ENCODE measurements around the gene MERTK. TPM values are rescaled to one million over a fixed set of nuclear protein-coding genes. Genes with fewer than 3 reads are reported as not detected.
"Not testable (repeated sequence)": the region's sequence is repeated elsewhere in the genome, so short reads cannot be mapped to it uniquely, and the experiment has no call there.

MERTK gene
- total RNA-seq, 4 donors from 2014 or later, result 3.4 to 9.7 (median 4.9) TPM

DNA sequence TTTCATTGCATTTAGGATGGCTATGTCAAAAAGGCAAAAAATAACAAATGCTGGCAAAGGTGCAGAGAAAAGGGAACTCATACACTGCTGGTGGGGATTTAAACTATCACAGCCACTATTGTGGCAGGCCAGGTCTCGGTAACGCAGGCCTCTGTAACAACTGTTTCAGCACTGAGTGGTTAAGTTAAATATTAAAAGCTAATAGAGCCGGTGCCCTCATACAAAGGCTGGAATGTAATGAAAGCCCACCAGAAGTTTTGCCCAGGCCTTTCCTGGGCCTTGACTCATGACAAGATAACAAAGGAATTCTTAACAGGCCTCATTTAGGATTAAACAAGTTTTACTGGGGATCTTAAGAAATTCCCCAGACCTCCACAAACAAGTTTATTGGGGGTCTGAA lies 10.7 kb downstream of the MERTK start:
- 85 to 93% methylated on average over 3 of the region's 3 CpGs for WGBS, 2 donors
- no peak for TF ChIP-seq POLR2A (IDR thresholded peaks at IDR 0.05)
- TF ChIP-seq, protein P1, sequence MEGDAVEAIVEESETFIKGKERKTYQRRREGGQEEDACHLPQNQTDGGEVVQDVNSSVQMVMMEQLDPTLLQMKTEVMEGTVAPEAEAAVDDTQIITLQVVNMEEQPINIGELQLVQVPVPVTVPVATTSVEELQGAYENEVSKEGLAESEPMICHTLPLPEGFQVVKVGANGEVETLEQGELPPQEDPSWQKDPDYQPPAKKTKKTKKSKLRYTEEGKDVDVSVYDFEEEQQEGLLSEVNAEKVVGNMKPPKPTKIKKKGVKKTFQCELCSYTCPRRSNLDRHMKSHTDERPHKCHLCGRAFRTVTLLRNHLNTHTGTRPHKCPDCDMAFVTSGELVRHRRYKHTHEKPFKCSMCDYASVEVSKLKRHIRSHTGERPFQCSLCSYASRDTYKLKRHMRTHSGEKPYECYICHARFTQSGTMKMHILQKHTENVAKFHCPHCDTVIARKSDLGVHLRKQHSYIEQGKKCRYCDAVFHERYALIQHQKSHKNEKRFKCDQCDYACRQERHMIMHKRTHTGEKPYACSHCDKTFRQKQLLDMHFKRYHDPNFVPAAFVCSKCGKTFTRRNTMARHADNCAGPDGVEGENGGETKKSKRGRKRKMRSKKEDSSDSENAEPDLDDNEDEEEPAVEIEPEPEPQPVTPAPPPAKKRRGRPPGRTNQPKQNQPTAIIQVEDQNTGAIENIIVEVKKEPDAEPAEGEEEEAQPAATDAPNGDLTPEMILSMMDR (IDR thresholded peaks at IDR 0.05), result no peak

DNA sequence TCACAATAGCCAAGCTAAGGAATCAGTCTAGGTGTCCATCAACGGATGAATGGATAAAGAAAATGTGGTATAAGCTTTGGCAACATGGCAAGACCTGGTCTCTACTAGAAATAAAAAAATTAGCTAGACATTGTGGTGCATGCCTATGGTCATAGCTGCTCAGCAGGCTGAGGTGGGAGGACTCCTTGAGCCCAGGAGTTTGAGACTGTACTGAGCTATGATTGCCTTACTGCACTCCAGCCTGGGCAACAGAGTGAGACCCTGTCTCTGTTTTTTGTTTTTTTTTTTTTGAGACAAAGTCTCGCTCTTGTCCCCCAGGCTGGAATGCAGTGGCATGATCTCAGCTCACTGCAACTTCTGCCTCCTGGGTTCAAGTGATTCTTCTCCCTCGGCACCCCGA lies 11.6 kb downstream of the MERTK start:
- DNase-seq (ENCODE audit: low spot score in 2 of 2), result peak in 1 of 2 donors; percentile 6
- H3K4me3 ChIP-seq (ENCODE audit: low read depth, poor library complexity, severe bottlenecking); intact Hi-C loops (cut with DNase I; ENCODE audit: low total_unique reads): not testable (repeated sequence)
- WGBS, 2 donors, result 92 to 98% methylated on average over 4 of the region's 4 CpGs

More for the DNA sequence above, 10.7 kb downstream of the MERTK start:
- intact Hi-C loops (cut with DNase I; ENCODE audit: low total_unique reads), result no loop called here
- no peak overlapping the region for H3K4me3 ChIP-seq (ENCODE audit: low read depth, poor library complexity, severe bottlenecking)
- no peak for DNase-seq (ENCODE audit: low spot score in 2 of 2)

DNA sequence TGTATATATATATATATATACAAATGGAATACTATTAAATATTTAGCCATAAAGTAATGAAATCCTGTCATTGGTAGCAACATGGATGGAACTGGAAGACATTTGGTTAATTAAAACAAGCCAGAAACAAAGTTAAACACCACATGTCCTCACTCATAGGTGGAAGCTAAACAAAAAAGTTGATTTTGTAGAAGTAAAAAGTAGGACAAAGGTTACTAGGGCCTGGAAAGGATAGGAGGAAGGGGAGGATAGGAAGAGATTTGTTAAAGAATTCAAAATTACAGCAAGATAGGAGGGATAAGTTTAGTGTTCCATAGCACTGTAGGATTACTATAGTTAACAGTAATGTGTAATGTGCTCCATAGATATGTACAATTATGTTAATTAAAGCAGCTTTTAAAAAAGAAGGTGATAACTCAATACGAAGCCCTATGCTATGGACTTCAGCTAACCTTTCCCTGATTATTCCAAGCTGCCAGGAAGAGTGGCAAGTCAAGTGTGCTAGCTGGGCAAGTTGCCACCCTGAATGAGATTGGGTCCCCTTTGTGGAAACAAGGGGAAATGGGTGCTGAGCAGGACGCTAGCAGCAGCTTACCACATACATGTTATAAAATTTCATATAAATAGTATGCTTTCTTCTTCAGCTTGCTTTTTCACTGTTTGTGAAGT lies 12.3 kb downstream of the MERTK start:
- intact Hi-C loops (cut with DNase I; ENCODE audit: low total_unique reads), result no loop called here
- peak in 1 of 2 donors; percentile 65 for DNase-seq (ENCODE audit: low spot score in 2 of 2)
- TF ChIP-seq, protein P1 (IDR thresholded peaks at IDR 0.05), result no peak
- no peak for TF ChIP-seq POLR2A (IDR thresholded peaks at IDR 0.05)
- H3K4me3 ChIP-seq (ENCODE audit: low read depth, poor library complexity, severe bottlenecking), result no peak overlapping the region
- whole genome bisulfite sequencing, 2 donors, result 76 to 88% methylated on average over 2 of the region's 2 CpGs

DNA sequence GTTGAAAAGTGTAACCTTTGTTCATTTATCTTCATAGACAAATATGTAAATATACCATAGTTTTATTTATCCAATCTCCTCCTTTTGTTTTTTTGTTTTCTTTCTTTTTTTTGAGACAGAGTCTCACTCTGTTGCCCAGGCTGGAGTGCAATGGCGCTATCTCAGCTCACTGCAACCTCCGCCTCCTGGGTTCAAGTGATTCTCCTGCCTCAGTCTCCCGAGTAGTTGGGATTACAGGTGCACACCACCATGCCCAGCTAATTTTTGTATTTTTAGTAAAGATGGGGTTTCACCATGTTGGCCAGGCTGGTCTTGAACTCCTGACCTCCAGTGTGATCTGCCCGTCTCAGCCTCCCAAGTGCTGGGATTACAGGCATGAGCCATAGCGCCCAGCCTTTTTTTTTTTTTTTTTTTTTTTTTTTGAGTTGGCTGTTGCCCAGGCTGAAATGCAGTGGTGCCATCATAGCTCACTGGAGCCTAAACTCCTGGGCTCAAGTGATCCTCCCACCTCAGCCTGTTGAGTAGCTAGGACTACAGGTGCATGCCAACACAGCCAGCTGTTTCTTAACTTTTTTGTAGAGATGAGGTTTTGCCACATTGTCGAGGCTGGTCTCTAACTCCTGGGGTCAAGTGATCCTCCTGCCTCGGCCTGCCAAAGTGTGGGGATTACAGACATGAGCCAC lies 13.0 kb downstream of the MERTK start:
- peak in 1 of 2 donors; percentile 25 for DNase-seq (ENCODE audit: low spot score in 2 of 2)
- H3K4me3 ChIP-seq (ENCODE audit: low read depth, poor library complexity, severe bottlenecking); intact Hi-C loops (cut with DNase I; ENCODE audit: low total_unique reads): not testable (repeated sequence)
- 95% methylated on average over 7 of the region's 7 CpGs for WGBS, 2 donors

DNA sequence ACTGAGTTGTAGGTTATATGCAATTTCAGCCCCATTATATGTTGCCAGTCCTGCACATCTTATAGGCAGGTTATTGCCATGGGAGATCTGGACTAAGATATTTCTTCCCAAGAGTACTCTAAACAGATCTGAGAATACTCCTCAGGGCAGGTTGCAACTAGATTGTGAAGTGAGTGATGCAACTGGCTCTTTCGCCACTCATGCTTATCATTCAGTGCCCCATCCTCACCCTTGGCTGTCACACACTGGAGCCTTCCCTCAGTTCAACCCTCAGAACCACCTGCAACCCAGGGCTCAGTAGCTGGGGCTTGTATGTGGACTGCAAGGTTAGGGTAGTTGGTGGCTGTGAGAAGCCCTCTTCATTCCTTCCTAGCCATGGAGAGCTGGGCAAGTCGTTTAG lies 14.1 kb downstream of the MERTK start:
- DNase-seq (ENCODE audit: low spot score in 2 of 2), result peak in 1 of 2 donors; percentile 48
- 71 to 80% methylated on average over 2 of the region's 2 CpGs for WGBS, 2 donors
- H3K4me3 ChIP-seq (ENCODE audit: low read depth, poor library complexity, severe bottlenecking), result no peak overlapping the region
- TF ChIP-seq, protein P1 (IDR thresholded peaks at IDR 0.05), result no peak
- no peak for TF ChIP-seq POLR2A (IDR thresholded peaks at IDR 0.05)
- intact Hi-C loops (cut with DNase I; ENCODE audit: low total_unique reads), result no loop called here

DNA sequence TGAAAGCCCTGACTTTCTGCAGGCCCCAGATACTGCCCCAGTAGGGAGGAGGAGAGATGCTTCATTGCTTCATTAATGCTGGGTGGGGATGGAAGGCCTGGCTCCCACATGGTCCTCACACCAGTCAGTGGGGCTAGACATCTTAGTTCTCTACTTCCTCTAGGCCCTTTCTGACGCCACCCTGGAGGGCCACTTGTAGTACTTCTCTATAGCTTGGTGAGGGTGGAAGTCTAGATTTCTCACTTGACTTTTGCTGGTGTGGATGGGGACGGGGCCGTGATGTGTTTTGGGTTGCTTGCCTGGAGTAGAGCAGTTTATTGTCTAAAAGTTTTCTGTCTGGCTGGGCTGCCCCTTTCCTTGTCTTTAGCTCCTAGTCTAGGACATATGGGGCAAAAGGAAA lies 18.7 kb downstream of the MERTK start:
- 79 to 96% methylated on average over 3 of the region's 3 CpGs for WGBS, 2 donors
- peak in 1 of 2 donors; percentile 52 for DNase-seq (ENCODE audit: low spot score in 2 of 2)
- no peak overlapping the region for H3K4me3 ChIP-seq (ENCODE audit: low read depth, poor library complexity, severe bottlenecking)
- intact Hi-C loops (cut with DNase I; ENCODE audit: low total_unique reads), result no loop called here
- TF ChIP-seq, protein P1 (IDR thresholded peaks at IDR 0.05), result no peak
- TF ChIP-seq POLR2A (IDR thresholded peaks at IDR 0.05), result no peak
